Activated naive CD4-positive, alpha-beta T cell (primary cell): ENCODE measurements around the gene AK5.
"Not testable (repeated sequence)": the region's sequence is repeated elsewhere in the genome, so short reads cannot be mapped to it uniquely, and the experiment has no call there.

Experiments
- DNase-seq, 4 experiments: peaks; one replicate each; lab custom pipeline; 2025; lab: John Stamatoyannopoulos, UW

Gene AK5

DNA sequence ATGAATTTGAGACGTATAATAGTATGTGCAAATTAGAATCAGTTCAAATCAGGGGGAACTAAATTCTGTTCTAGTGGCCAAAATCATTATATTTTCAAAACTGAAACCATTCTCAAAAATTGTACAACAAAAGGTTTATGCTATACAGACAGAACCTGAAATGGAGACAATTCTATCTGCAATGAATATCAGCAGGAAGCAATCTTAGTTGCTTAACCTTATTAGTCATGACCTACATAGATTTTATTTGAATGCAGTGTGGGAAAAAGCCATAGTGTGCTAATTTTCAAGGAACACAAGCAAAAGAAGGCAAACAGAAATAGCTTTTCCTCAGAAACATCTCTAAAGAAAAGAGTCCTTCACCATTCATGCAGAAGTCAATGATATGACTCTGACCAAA lies 6.5 kb downstream of the AK5 start:
- no peak for DNase-seq

DNA sequence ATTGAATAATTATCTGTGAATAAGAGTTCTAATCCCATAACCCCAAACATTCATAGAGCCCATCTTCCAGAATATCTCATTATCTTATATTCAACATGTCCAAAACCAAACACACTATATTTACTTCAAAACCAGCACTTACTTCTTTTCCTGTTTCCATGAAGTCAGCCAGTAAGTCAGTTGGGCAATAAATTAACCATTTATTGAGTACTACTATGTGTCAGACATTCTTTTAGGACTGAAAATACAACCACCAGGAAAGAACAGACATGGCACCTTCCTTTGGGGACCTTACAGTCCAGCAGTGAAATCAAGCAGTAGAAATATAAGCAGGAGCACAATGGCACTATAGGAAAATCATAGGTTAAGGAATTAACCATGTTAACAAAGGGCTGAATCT lies 8.8 kb downstream of the AK5 start:
- no peak for DNase-seq

DNA sequence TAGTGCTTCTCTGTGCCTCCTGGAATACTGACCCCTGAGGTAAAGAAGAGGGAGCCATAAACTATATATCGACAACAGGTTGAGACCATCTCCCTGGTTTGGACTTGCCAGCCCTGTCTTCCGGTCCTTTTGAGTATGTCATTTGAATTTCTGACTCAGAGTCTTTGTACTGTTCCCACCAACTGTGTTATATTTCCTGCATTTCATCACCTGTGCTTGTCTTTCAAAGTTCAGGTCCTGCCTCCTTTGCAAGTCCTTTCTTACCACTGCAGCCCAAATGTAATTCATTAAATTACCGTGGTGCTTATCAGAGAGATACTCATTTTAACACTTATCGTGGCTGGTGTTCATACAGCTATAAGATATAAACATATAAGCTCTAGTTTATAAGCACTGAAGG lies 10.7 kb downstream of the AK5 start:
- DNase-seq: no peak

DNA sequence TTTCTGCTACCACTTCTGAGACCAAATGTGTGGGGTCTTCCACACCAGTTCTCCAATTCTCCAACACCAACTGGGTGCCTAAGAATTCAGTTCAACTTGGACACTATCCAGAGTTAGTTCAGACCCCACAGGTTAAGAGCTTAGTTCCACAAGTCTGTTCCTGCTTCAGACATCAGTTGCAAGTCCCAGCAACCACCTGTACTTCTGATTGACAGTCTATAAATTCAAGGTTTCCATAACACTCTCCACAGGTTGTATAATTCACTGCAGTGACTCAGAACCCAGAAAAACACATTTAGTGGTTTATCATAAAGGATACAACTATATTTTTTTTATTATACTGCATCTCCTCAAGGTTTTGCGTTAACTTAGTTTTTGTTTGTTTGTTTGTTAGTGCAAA lies 18.7 kb downstream of the AK5 start:
- DNase-seq: no peak

DNA sequence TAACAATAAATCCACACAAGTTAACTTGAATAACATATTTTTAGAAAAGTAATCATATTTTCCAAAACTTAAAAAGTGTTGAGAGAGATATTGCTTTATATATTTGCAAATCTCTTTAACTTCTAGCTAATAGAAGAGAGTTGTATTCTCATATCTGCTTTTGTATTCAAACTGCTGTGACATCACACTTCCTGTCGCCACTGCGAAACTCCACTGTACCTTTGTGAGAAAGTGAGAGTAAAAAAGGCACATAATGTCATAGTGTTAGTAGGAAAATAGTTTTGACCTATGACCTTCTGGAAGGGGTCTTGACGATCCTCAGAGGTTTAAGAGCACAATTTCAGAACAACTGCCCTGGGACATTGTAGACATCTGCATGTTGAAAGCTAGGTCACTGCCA lies 21.6 kb downstream of the AK5 start:
- no peak for DNase-seq

DNA sequence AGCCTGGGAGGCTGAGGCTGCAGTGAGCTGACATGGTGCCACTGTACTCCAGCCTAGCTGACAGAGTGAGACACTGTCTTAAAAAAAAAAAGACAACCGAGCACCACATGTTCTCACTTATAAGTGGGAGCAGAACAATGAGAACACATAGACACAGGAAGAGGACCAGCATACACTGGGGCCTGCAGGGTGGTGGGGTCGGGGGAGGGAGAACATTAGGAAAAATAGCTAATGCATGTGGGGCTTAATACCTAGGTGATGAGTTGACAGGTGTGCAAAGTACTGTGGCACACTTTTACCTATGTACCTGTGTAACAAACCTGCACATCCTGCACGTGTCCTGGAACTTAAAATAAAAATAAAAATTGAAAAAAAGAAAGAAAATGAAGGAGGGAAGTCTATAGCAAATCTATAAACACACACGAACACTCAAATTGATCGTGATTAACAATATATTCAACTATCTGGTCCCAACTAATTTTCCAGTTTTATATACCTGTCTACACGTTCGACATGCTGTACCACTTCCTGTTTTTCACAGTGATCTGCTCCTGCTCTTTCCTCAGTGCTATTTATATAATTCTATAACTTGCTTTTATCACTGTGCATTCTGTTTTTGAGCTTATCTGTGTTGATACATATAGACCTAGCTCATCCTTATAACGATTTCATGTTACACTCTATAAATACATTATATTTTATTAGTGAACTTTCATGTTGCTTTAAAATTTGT lies 27.2 kb downstream of the AK5 start:
- DNase-seq: no peak

DNA sequence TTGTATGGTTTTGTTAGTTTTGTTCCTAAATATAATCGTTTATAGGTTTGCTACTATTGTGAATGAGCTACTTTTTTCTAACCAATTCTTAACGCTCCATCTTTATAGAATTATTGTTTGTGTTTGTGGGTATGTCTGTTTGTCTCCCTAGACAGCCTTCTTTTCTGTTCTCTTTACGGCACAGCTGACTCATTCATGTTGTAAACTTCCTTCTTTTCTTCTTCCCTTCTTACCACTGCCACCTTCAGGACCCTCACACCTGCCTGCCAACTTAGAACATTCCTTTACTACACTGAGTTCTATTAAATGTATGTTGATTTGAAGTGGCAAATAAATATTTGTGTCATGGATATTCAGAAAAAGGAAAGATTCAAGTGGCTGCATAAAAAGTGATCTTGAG lies 29.1 kb downstream of the AK5 start:
- no peak for DNase-seq

DNA sequence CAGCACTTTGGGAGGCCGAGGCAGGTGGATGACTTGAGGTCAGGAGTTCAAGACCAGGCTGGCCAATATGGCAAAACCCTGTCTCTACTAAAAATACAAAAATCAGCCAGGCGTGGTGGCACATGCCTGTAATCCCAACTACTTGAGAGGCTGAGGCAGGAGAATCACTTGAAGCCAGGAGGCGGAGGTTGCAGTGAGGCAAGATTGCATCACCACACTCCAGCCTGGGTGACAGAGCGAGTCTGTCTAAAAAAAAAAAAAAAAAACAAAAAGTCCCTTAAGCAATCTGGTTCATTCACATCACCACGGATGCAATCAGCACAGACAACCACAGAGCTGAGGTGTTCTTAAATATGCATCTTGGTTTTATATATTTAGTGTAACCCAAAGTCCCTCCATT lies 30.5 kb downstream of the AK5 start:
- not testable (repeated sequence) for DNase-seq

DNA sequence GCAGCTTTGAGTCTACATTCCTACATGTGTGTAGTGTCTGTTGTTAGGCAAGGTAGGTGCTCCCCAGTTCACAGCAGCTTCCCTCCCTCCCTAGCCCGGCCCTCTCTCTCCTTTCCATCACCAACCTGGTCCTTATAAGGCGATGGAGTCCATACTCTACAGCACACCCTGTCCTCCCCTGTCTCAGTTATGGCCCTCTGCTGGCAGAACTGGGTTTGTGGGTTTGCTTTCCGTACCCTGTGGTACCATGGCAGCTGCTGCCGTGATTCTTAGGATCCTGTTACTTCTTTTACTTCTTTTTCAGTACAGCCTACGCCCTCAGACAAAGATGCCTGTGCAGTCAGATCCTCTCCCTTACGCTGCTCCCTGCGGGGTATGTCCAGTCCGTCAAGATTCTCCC lies 31.7 kb downstream of the AK5 start:
- DNase-seq: peak in 2 of 4 experiments; percentile 3 to 35

DNA sequence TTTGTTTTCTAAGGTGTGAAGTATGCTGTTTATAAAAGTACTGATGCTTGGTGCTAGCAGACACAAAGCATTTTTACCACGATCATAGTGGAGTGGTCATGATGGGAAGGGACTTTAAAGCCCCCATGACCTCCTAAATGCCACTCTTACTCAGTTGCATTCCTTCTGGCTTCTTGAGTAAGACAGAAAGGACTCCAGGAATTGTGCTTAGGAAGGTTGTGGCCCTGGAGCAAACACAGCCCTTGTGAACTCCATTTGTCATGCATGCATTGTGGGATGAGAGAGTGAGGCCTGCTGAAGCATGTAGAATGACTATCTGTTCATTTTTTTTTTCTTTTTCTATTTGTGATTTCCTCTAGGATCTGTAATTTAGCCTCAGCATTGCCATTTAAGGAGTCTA lies 34.2 kb downstream of the AK5 start:
- no peak for DNase-seq

DNA sequence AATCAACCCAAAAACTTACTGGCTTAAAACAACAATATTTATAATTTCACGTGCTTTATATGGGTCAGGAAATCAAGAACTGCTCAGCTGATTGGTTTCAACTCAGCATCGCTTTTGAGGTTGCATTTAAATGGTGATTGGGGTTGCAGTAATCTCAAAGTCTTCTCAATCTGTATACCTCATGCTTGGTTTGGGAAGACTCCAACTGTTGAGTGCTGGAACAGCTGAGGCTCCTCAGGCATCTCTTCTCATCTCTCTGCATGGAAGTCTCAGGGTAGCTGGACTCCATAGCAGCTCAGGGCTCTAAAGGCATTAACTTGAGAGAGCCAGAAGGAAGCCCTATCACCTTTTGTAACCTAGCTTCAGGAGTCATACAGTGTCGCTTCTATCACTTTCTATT lies 35.1 kb downstream of the AK5 start:
- DNase-seq: no peak

DNA sequence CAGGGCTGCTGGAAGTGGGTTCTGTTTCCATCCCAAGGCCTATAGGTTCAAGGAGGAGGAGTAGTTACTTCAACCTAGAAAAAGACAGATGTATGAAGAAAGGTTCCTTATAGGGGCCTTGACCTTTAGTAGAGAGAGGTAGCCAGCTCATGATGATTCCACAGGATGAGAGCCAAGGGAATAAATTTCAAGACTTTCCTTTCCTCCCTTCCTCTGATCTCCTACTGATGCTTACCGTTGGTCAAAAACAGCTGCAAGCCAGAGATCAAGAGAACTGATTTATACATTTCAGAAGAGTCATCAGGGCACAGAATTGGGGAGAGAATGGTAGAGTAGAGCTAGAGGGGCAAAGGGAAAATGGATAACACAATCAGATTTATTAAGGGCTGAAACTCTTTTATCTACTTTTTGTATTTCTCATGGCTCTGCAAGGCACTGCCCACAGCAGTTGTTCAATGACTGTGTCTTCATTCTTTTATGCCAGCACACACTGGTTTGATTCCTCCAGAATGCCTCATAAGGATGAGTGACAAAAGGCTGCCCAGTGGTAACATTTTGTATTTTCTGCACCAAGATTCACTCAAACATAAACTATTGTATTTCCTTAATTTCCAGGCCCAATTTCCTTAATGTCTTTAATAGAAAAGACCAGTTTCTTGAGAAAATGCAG lies 37.4 kb downstream of the AK5 start:
- DNase-seq: no peak

DNA sequence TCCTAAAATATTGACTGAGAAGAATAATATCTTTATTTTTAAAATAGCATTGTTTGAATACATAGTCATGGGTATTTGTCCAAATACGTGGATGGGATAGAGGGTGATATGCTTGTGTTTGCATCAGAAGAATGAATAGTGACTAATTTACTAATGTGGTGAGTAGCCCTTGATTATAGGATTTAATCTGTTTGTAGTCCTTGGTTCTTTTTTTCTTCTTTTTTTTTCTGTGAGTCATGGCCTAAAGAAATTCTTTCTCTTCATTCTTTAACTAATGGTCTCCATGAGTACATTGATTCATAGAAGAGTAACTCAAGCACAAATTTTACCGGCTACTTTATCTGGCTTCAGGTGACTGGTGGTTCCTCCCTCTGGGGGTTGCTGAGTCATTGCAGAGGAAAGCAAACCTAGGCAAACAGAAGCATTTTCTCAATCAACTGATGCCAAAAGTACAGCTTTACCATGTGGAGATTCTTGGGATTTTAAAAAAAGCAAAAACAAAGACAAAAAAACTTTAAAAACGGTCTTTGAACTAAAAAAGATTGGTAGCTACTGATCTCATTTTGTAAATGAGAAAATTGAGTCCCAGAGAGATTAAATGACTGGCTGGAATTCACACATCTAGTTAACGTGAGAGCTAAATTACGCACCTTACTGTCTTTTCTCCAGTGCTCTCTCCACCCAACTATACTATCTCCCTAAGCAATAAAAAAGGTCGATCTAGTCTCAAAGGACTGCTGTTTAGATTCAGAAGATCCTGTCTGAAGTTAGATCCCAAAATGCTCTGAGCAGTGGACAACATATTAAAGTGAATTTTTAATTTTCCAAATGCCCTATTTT lies 40.5 kb downstream of the AK5 start:
- no peak for DNase-seq

DNA sequence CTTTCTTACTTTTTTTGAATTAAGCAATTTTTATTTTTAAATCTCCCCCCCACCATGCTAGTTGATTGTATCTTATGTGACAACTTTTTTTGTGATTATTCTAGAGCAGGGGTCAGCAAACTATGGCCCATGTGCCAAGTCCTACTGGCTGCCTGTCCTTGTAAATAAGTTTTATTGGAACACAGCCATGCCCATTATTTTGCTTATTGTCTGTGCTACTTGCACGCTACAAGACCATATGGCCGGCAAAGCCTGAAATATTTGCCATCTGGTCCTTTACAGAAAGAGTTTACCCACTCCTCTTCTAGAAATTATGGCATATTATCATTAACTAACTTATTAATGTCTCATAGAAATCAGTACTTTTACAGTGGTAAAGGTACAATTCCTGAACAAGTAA lies 51.7 kb downstream of the AK5 start:
- no peak for DNase-seq

DNA sequence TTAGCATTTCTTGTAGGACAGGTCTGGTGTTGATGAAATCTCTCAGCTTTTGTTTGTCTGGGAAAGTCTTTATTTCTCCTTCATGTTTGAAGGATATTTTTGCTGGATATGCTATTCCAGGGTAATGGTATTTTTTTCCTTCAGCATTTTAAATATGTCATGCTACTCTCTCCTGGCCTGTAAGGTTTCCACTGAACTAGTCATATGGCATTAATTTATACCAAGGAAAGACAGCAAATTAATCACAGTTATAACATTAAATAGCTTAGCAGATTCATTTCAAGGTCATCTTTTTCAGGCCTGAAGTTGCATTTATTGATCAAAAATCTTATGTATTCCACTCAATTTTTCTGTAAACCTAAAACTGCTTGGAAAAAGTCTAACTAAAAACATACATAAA lies 54.9 kb downstream of the AK5 start:
- no peak for DNase-seq

DNA sequence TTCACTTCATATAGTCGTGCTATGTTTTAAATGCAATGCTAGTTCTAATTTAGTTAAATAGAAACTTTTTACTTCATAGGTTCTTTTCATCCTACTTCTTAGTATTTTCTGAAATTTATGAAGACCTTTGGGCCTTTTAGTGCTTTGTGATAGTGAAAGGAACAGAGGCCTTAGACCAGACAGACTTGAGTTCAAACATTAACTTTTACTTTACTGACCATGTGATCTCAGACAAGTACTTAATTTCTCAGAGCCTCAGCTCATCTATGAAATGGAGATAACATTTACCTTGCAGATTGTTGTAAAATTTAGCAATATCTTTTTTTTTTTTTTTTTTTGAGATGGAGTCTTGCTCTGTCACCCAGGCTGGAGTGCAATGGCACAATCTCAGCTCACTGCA lies 57.5 kb downstream of the AK5 start:
- DNase-seq: no peak

DNA sequence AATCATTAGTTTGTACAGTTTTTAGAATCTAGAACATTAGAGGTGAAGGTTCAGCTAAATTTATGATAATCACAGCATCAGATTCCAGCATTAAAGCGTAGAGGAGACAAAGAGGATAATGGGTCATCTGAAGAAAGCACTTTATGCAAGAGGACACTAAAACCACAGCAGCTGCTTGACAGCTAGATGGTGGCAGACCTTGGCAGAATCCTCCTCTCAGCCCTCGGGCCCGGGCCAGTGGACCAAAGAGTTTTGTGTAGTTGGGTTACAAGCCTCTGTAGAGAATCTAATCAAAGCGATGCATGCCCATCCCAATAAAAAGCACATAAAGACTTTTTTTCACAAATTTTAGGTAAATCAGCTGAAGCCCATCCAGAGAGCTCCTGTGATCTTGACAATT lies 59.4 kb downstream of the AK5 start:
- DNase-seq: no peak

DNA sequence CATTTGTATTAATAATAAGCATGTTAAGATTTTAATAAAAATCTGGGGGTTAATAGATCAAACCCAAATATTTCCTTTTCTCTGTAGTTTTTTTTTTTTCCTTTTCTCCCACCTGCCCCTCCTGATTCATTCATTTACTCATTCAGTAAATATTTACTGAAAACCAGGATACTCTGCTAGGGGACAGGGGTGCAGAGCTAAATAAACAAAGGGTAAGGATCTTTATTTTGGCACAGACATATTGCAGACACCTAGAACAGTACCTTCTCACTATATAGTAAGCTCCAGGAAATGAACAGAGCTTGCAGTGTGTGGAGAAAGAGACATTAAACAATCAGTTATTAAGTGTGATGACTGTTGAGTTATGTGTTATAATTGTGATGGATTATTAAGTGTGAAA lies 60.9 kb downstream of the AK5 start:
- DNase-seq: no peak

DNA sequence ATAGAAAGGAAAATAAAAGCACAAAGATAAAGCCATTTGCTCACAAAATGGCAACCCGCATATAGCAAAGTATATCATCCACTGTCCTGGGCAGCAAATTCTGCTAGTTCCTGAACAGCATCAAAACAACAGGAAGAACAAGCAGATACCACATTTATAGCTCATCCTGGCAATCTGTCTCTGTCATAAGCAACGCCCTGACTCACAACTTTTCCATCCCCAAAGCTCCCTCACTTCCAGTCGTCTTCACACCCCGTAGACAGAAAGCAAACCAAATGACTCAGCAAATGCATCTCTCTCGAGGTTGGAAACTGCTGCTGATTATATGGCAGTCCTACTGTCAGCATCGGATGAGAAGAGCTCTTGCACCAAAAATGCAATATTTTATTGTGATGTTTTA lies 65.8 kb downstream of the AK5 start:
- no peak for DNase-seq

DNA sequence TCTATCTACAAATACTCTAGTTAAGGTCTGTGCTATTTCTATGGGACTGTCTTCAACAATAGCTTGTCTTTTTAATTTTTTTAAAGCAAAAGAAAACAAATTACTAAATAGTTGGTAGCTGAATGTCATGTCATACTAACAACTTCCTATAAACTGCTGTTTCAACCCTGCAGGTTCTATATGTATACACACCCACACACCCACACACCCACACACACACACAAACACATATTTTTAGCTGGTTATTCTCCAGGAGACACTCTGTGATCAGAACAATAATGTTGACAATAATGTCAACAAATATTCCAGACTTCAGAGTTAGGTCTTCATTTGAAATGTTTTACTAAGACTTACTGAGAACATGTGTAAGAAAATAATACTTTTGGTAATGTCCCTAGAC lies 66.7 kb downstream of the AK5 start:
- DNase-seq: no peak

DNA sequence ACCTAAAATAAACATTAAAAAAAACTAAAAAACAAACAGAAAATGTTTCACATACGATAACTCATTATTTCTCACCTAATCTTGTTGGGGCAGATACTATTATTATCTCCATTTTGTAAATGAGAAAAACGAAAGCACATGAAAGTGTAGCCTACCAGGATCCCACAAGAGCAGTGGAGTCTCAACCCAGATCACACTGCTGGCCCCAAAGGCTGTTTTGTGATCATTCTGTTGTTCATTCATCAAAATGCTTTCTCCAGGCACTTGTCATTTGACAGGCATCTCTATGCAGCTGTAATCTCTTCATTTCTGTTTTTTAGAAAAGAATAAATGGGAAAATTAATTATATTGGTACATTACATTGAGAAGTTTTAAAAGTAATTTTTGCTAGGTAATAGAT lies 67.5 kb downstream of the AK5 start:
- DNase-seq: no peak

DNA sequence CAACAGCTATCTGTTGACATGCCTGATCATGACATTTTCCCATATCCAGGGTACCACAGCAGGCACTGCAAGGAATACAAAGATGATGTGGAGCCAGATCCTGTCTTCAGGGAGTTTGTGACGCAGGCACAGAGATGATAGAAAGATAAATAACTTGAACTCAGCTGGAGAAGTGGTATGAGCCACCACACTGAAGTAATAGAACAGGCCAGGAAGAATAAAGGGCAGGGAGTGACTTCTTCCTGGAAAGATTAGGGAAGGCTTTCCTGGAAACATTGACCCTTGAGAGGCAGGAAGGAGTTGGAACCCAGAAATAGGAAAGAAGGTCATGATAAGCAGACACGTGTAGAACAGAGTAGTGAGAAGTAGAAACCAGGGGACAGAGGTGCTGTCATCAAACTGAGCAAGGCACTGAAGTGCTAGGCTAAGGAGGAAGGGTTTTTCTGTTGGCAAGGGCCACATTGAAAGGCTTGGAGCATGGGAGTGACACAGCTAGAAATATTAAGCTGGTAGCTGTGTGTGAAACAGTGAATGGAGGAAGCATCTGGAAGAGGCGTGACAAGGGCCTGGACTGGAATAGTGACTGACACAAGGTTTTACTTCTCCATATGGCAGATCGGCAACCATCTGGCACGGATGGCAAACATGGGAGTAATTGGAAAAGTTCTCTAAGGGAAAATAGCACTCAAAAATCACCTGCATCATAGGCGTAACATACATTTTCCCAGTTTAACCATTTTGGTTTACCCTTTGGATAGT lies 68.4 kb downstream of the AK5 start:
- DNase-seq: no peak
